Esophagus muscularis mucosa (tissue), 3 donors: ENCODE measurements around the gene GHR.

Experiments
- CTCF ChIP-seq, 3 experiments: fragments of 200-600 bp in 2 of 3; fragments of 450-650 bp in 1 of 3; sonication (generic) in 2 of 3; IDR thresholded peaks; one replicate each; pipeline ENCODE4 v1.5.1; 2017 to 2019; ENCODE audit warnings: antibody characterized with exemption in 3 of 3, mild to moderate bottlenecking in 2 of 3, moderate library complexity in 1 of 3
- POLR2A ChIP-seq: fragments of 450-650 bp; IDR thresholded peaks from one replicate; pipeline ENCODE4 v1.6.1; 2017; ENCODE audit warnings: antibody characterized with exemption, moderate library complexity, mild to moderate bottlenecking, low read depth
- POLR2AphosphoS5 ChIP-seq, 2 donors: sonication (generic); formaldehyde crosslinking; IDR thresholded peaks; one replicate each; pipeline ENCODE4 v1.6.1; 2017; ENCODE audit warnings: antibody characterized with exemption in 2 of 2

GRCh38 chr5:42581845-42582244, 158.6 kb downstream of the GHR start:
- no peak for TF ChIP-seq POLR2A
- no peak for TF ChIP-seq POLR2AphosphoS5 (IDR thresholded peaks at IDR 0.05)
- no peak for TF ChIP-seq CTCF (IDR thresholded peaks at IDR 0.05)
